ENCODE results near the gene ZNF664. TPM values are rescaled to one million over a fixed set of nuclear protein-coding genes. Genes with fewer than 3 reads are reported as not detected.

ZNF664 gene
- total and polyA plus RNA-seq, 2 of the 8 experiments (the other 6 are each of a cell fraction or from before 2014, with no cell fraction given): 22.8 to 51.4 TPM

DNA sequence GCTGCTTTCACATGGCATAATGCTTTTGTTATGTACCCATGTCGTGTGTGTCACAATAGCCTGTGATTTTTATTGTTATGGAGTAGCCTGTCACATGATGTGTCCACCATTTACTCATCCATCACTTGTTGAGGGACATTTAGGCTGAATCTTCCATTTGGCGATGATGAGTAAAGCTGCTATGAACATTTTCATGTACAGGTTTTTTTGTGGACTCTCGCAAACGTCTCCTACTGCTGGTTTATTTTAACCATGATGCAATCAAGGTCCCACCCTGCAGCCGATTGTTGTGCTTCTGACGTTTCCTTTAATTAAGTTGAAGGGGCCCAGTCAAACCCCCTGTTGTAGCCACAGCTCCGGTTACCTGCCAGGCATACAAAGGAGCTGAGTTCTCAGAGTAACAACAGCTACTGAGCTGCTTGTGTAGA, 63.2 kb downstream of the ZNF664 start:
- H3K27ac ChIP-seq (ENCODE audit: low read depth, low read length): no peak overlapping the region
- peak overlapping the region; percentile 59 for H4K91ac ChIP-seq (replicated peaks; ENCODE audit: insufficient read length, low read length)
- no peak overlapping the region for H4K8ac ChIP-seq (ENCODE audit: extremely low read depth, insufficient read depth, low read length)
- no peaks in the 10 kb centered on the region for H3K79me2 ChIP-seq (ENCODE audit: control insufficient read depth in 1 of 2, insufficient read depth in 2 of 2, low read length in 2 of 2)
- no peaks in the 10 kb centered on the region for H3K23me2 ChIP-seq (ENCODE audit: low read depth, low read length)
- TF ChIP-seq KDM4A (IDR thresholded peaks at IDR 0.05; ENCODE audit: low read depth, low read length, severe bottlenecking): no peak
- TF ChIP-seq CEBPB (IDR thresholded peaks at IDR 0.05; ENCODE audit: low read depth, low read length): peak; percentile 54; the same call in 1 of the 2 replicates
- no peaks in the 10 kb centered on the region for H3K27me3 ChIP-seq (replicated peaks in 1 of 4; ENCODE audit: control insufficient read depth in 3 of 4, extremely low read depth in 1 of 4, insufficient read depth in 3 of 4, low read length in 3 of 4)
- H3K4ac ChIP-seq (replicated peaks; ENCODE audit: insufficient read length, low read depth, low read length): no peak overlapping the region
- peak overlapping the region; percentile 62; the same call in 1 of the 2 replicates for H2BK20ac ChIP-seq (ENCODE audit: low read length)
- POLR2A ChIA-PET (ENCODE audit: partially characterized antibody): interaction anchor here (0.9 to 1.4 kb wide), 3 partner anchors 144 to 298 kb away, joined by 3 read pairs; no protein-coding TSS in a partner anchor
- H3K4me1 ChIP-seq (replicated peaks in 1 of 4; ENCODE audit: control insufficient read depth in 3 of 4, insufficient read depth in 4 of 4, low read length in 3 of 4): peaks cover 0 to 7% (median 0%) of the 10 kb centered on the region in 4 experiments; a peak in 2 of 7 replicates
- H2AFZ ChIP-seq (ENCODE audit: low read length): peak overlapping the region; percentile 99
- peak; percentile 42 for FAIRE-seq
- H3K9ac ChIP-seq (replicated peaks in 1 of 4; ENCODE audit: extremely low read depth in 1 of 4, low read depth in 3 of 4, low read length in 3 of 4): no peak overlapping the region
- no peak overlapping the region for H2AK5ac ChIP-seq (ENCODE audit: low read depth, low read length)
- CTCF ChIA-PET (ENCODE audit: partially characterized antibody): interaction anchor here (0.5 to 3.1 kb wide), 49 partner anchors 10 to 1068 kb away, joined by 3 to 29 read pairs (median 6); no protein-coding TSS in a partner anchor
- no peaks in the 10 kb centered on the region for H3K36me3 ChIP-seq (ENCODE audit: control insufficient read depth in 2 of 4, insufficient read depth in 4 of 4, low read length in 3 of 4)
- H3K9me3 ChIP-seq (ENCODE audit: insufficient read depth in 2 of 2, low read depth in 1 of 2, low read length in 1 of 2): no peaks in the 10 kb centered on the region
- no peak for DNase-seq (ENCODE audit: low read depth in 1 of 2, low spot score in 2 of 2)
- peak overlapping the region; percentile 7; the same call in 1 of the 2 replicates for H2BK12ac ChIP-seq (ENCODE audit: low read depth, low read length)
- H4K20me1 ChIP-seq (replicated peaks in 1 of 2; ENCODE audit: control insufficient read depth in 1 of 2, insufficient read depth in 2 of 2, low read length in 2 of 2): no peaks in the 10 kb centered on the region
- no peaks in the 10 kb centered on the region for H3K79me1 ChIP-seq (ENCODE audit: low read depth, low read length)
- H4K5ac ChIP-seq (ENCODE audit: insufficient read length, low read depth, low read length): no peak overlapping the region
- H2BK15ac ChIP-seq (ENCODE audit: low read length): no peak overlapping the region
- H3K4me2 ChIP-seq (ENCODE audit: insufficient read depth in 1 of 2, low read depth in 2 of 2, low read length in 2 of 2): 0 out of 4 replicates have a peak overlapping the region, but pooled peaks of 1 of the 2 experiments have one; percentile 20
- H3K18ac ChIP-seq (ENCODE audit: extremely low read depth, low read length): 0 out of 2 replicates have a peak overlapping the region, but pooled peaks have one; percentile 55
- no peak overlapping the region for H3K23ac ChIP-seq (ENCODE audit: insufficient read length)
- no peak overlapping the region for H3K56ac ChIP-seq (replicated peaks; ENCODE audit: insufficient read length, low read depth, low read length)
- no peak overlapping the region for H3K14ac ChIP-seq (ENCODE audit: insufficient read length)
- H2BK5ac ChIP-seq (ENCODE audit: low read depth, low read length): 0 out of 2 replicates have a peak overlapping the region, but pooled peaks have one; percentile 18
- 64% methylated on average over 7 of the region's 7 CpGs; no CpG with 5 or more reads in 1 of the 2 experiments for WGBS, 2 experiments (ENCODE audit: extremely low coverage in 1 of 2, insufficient coverage in 1 of 2, insufficient read length in 1 of 2, insufficient replicate concordance in 2 of 2, low coverage in 1 of 2, low lambda C conversion rate in 2 of 2, missing lambda C conversion rate in 1 of 2)
- H2BK120ac ChIP-seq (replicated peaks; ENCODE audit: low read depth, low read length): peak overlapping the region; percentile 9
- H3K4me3 ChIP-seq (ENCODE audit: extremely low read depth in 1 of 4, insufficient read depth in 2 of 4, low read depth in 3 of 4, low read length in 4 of 4): no peak overlapping the region
